KMS-11 (cell line): ENCODE measurements around the gene RNASE7.

Experiments used
- H2AFZ ChIP-seq: fragments of 200-600 bp; sonication (generic); 2 replicates; pipeline ENCODE4 v1.6.1; 2016; ENCODE audit warnings: antibody characterized with exemption, mixed run types, low read depth
- H3K27ac ChIP-seq: fragments of 200-600 bp; sonication (generic); 2 replicates; pipeline ENCODE4 v1.6.1; 2016; ENCODE audit warnings: mild to moderate bottlenecking, mixed run types
- H3K27me3 ChIP-seq: fragments of 200-600 bp; sonication (generic); 2 replicates; pipeline ENCODE4 v1.6.1; 2017; ENCODE audit warnings: mild to moderate bottlenecking, low read depth, mixed run types, moderate library complexity; ENCODE audit not compliant: insufficient read depth
- H3K36me3 ChIP-seq: fragments of 200-600 bp; sonication (generic); 2 replicates; pipeline ENCODE4 v1.6.1; 2017; ENCODE audit warnings: mild to moderate bottlenecking, mixed run types; ENCODE audit not compliant: insufficient read depth
- H3K4me1 ChIP-seq: fragments of 200-600 bp; sonication (generic); 2 replicates; pipeline ENCODE4 v1.6.1; 2016; ENCODE audit warnings: mild to moderate bottlenecking, low read depth, mixed run types; ENCODE audit not compliant: poor library complexity, severe bottlenecking
- H3K4me2 ChIP-seq: fragments of 200-600 bp; sonication (generic); 2 replicates; pipeline ENCODE4 v1.7.0; 2016; ENCODE audit warnings: mild to moderate bottlenecking, mixed run types
- H3K4me3 ChIP-seq: fragments of 200-600 bp; sonication (generic); IDR thresholded peaks from 2 replicates; pipeline ENCODE4 v1.6.1; 2017; ENCODE audit warnings: low read depth, low read length, mixed read lengths; ENCODE audit not compliant: insufficient read depth
- H3K79me2 ChIP-seq: fragments of 200-600 bp; sonication (generic); 2 replicates; pipeline ENCODE4 v1.6.1; 2016; ENCODE audit warnings: low read depth, mixed run types; ENCODE audit not compliant: insufficient read depth
- H3K9ac ChIP-seq: fragments of 200-600 bp; sonication (generic); 2 replicates; pipeline ENCODE4 v1.6.1; 2016; ENCODE audit warnings: mild to moderate bottlenecking, mixed run types
- H4K20me1 ChIP-seq: fragments of 200-600 bp; sonication (generic); 2 replicates; pipeline ENCODE4 v1.6.1; 2016; ENCODE audit warnings: mild to moderate bottlenecking, mixed run types; ENCODE audit not compliant: insufficient read depth
- CTCF ChIP-seq: fragments of 200-600 bp; sonication (generic); conservative IDR thresholded peaks from 2 replicates; pipeline ENCODE4 v1.6.1; 2017; ENCODE audit warnings: low read depth, mild to moderate bottlenecking, antibody characterized with exemption, low read length, moderate library complexity, mixed read lengths

Gene RNASE7

DNA sequence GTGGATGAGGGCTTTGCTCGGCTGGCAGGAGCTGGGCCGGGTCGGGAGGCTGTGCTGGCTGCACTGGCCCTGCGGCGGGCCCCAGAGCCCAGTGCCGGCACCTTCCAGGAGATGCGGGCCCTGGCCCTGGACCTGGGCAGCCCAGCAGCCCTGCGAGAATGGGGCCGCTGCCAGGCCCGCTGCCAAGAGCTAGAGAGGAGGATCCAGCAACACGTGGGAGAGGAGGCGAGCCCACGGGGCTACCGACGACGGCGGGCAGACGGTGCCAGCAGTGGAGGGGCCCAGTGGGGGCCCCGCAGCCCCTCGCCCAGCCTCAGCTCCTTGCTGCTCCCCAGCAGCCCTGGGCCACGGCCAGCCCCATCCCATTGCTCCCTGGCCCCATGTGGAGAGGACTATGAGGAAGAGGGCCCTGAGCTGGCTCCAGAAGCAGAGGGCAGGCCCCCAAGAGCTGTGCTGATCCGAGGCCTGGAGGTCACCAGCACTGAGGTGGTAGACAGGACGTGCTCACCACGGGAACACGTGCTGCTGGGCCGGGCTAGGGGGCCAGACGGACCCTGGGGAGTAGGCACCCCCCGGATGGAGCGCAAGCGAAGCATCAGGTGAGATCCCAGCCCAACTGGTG, 39.5 kb downstream of the RNASE7 start:
- no peak overlapping the region for H3K9ac ChIP-seq
- TF ChIP-seq CTCF: no peak
- H3K36me3 ChIP-seq: no peaks in the 10 kb centered on the region

GRCh38 chr14:21083565-21084325, 41.6 kb downstream of the RNASE7 start:
- H3K4me1 ChIP-seq: no peaks in the 10 kb centered on the region
- H3K9ac ChIP-seq: no peak overlapping the region
- no peak for TF ChIP-seq CTCF
- H3K36me3 ChIP-seq: no peaks in the 10 kb centered on the region
- no peaks in the 10 kb centered on the region for H4K20me1 ChIP-seq
- H3K79me2 ChIP-seq: no peaks in the 10 kb centered on the region
- no peak overlapping the region for H3K27ac ChIP-seq
- H2AFZ ChIP-seq: no peak overlapping the region
- H3K4me3 ChIP-seq: no peak overlapping the region
- no peak overlapping the region for H3K4me2 ChIP-seq
- no peaks in the 10 kb centered on the region for H3K27me3 ChIP-seq

More for the DNA sequence above, 39.5 kb downstream of the RNASE7 start:
- Histone ChIP-seq H3K27ac (no peak overlapping the region), H3K4me3 (no peak overlapping the region), H2AFZ (no peak overlapping the region), H3K4me1 (no peaks in the 10 kb centered on the region), H3K4me2 (no peak overlapping the region), H3K79me2 (no peaks in the 10 kb centered on the region), H3K27me3 (no peaks in the 10 kb centered on the region), H4K20me1 (no peaks in the 10 kb centered on the region)

DNA sequence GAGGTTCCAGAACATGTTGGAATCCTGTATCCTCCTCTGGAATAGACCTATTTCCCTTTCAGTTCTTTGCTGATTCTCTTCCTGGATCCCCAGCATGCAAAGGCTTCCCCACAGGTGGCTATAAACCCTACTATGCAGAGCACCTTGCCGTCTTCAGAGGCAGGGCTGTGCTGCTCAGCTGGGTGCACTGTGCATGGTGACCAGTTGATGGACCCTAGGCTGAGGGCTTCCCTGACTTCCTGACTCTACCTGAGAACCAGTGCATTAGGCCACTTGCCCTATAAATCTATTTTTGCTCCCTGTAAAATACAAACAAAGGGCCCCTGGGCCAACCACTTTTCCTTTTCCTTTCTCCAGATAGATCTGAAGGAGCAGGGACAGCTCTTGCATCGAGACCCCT, 42.2 kb downstream of the RNASE7 start:
- Histone ChIP-seq H3K27me3 (no peaks in the 10 kb centered on the region), H3K4me3 (no peak overlapping the region), H2AFZ (no peak overlapping the region), H3K27ac (no peak overlapping the region), H3K79me2 (no peaks in the 10 kb centered on the region), H3K9ac (no peak overlapping the region), H3K36me3 (no peaks in the 10 kb centered on the region), H3K4me2 (no peak overlapping the region), H3K4me1 (no peaks in the 10 kb centered on the region), H4K20me1 (no peaks in the 10 kb centered on the region)
- no peak for TF ChIP-seq CTCF

- H2AFZ ChIP-seq: no peak overlapping the region
- H3K4me1 ChIP-seq: no peaks in the 10 kb centered on the region
- H3K27ac ChIP-seq: no peak overlapping the region
- H3K27me3 ChIP-seq: no peaks in the 10 kb centered on the region
- H3K4me3 ChIP-seq: no peak overlapping the region
- TF ChIP-seq CTCF: no peak
- no peak overlapping the region for H3K9ac ChIP-seq
- H3K79me2 ChIP-seq: no peaks in the 10 kb centered on the region
- no peaks in the 10 kb centered on the region for H4K20me1 ChIP-seq
- H3K4me2 ChIP-seq: no peak overlapping the region
- no peaks in the 10 kb centered on the region for H3K36me3 ChIP-seq
Observed at GRCh38 chr14:21084998-21085853, 43.1 kb downstream of the RNASE7 start.
